Stimulated activated CD4-positive, alpha-beta T cell treated with anti-CD3 and anti-CD28 coated beads, TNF-alpha, amount 100 ng/mL, for 1 hour (primary cell): ENCODE measurements around the gene SRGAP2.
"Not testable (repeated sequence)": the region's sequence is repeated elsewhere in the genome, so short reads cannot be mapped to it uniquely, and the experiment has no call there.

Experiments used
- DNase-seq, 3 donors: peaks; one replicate each; pipeline ENCODE4 v3.0.0-alpha.2; 2020; ENCODE audit warnings: low read depth in 3 of 3, low spot score in 1 of 3

Gene SRGAP2

GRCh38 chr1:206205569-206205968, 2.2 kb downstream of the SRGAP2 start:
- not testable (repeated sequence) for DNase-seq

DNA sequence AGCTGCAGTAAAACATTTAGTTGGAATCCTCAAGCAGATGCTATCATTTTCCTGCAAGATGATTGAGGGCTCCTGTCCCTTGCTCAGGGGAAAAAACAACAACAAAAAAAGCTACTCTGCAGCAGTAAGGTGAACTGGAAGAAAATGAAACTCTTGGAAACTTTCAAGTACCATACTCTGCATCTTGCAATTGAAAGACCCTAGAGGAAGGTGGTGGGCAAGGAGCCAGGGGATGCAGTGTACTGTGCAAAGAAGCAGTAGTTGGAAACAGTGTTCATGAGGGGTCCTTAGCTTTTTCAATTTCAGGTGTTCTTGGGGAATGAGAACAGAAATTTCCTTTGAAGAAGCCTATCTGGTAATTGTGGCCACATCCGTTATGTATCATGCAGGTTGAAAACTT, 7.5 kb downstream of the SRGAP2 start:
- not testable (repeated sequence) for DNase-seq

DNA sequence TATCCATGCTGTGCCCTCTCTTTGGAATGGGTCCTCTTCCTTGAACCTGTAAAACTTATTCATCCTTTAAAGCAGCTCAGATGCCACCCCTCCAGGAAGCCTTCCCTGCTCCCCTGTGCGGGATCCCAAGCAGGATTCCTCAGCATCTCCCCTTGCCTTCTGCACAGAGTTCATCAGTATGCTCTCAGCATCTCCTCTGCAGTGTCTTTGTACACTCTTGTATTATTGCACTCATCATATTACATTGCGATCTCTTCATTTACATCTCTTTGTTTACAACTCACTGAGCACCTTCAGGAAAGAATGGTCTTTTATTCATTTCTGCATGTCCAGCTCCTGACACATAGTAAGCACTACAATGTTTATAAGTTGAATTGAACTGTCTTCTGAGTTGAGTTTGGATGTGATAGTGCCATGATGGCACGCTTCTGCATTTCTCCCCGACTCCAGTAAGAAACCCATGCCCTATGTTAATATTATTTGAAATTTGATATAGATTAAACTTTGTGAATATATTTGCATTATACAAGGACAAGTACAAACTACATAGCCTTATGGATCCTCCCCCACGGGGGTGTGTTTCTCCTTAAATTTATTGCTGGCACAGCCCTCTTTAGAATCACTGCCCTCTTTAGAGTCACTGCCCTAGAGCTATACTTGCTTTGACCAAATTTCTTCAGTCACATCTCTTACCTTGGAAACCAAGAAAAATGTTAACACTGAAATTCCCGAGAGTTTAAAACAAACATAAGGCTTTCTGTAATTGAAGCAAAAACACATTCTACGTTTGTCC, 12.5 kb downstream of the SRGAP2 start:
- not testable (repeated sequence) for DNase-seq

- not testable (repeated sequence) for DNase-seq
Observed at GRCh38 chr1:206218285-206218684, 14.9 kb downstream of the SRGAP2 start.

GRCh38 chr1:206218765-206219164, 15.4 kb downstream of the SRGAP2 start:
- not testable (repeated sequence) for DNase-seq

DNA sequence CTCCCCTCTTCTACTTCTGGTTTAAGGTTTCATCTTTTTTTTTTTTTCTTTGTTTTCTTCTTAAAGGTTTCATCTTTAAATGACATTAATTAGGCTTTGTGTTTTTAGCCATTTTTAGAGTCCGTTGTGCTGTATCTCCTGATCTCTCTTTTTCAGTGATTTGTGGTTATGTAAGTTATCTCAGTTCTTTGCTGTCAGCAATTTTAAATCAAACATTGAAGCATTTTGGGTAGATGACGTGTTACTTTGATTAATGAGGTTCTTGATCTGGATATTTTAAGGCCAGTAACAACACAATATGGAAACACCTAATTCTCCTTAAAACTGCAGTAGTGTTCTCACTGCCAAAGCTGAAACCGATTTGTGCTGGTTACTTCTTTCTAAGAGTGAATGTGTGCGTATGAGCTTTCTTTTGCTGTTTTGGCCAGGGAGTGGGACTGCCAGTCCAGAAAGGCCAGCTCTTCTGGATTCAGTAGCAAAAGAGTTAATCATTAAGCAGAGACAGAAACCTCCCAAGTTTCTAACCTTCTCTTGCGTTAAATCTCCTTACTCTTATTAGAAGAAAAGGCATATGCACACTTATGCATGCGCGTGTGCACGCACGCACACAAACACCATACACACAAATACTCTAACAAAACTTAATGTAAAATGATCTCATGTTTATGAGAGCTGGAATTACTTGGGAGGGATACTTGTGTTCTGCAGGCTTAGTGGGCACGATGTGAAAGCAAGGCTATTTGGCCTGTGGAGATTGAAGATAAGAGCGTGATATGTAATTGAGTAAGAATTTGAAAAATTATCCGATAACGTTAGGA, 16.4 kb downstream of the SRGAP2 start:
- not testable (repeated sequence) for DNase-seq

- not testable (repeated sequence) for DNase-seq
Observed at GRCh38 chr1:206220332-206221000, 17.1 kb downstream of the SRGAP2 start.

DNA sequence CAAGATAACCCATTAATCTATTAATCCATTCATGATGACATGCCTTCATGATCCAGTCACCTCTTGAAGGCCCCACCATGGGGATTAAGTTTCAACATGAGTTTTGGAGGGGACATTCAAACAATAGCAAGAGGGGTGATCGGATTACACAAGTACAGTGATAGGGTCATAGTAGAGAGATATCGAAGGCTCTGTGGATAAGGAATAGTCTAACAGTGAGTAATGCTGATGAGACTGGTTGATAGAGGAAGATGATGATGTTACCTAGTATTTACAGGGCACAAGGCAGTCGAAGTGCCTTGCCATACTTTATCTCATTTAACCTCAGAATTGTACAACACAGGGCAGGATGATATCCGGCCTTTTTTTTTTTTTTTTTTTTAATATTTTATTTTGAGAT, 18.2 kb downstream of the SRGAP2 start:
- not testable (repeated sequence) for DNase-seq

DNA sequence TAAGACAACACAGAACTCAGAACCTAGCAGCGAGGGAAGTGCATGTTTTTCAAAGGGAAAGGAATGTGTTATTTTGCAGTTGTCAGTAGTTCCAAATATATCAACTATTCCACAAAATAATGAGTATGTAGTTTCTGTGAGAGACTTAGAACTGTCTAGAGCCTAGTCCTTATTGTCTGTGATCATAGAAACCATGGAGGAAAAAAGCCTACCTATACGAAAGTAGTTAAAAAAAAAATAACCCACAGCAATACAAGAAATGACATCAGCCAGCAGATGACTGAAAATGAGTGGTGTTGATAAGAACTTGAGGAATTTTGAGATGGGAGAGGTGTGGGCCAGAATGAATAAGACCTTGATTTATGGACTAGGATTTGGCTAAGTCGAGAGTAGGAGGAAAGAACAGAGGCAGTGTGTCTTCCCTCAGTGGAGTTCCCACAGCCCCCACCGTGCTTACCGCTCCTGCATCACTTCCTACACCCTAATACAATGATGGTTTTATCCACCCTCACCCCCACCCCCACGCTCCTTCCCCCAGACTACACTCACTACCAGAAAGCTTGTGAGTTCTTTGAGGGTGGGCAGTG, 20.9 kb downstream of the SRGAP2 start:
- DNase-seq, result not testable (repeated sequence)

DNA sequence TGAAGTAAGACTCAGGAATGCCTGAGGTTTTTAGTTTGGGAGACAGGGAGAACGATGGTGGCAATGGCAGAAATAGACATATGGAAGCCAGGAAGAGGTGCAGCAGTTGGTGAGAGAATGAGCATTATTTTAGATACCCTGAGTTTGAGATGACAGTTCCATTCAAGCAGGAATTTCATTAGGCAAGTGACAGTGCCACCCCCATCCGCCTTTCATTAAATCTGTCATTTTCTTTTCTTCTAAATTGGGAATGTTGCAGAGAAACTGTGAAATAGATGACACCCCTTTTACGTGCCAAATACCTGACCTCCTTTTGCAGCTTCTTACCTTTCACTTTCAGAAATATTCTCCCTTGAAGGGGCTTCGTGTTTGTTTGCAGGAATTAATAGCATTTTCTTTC, 22.0 kb downstream of the SRGAP2 start:
- not testable (repeated sequence) for DNase-seq

- DNase-seq, result not testable (repeated sequence)
Observed at GRCh38 chr1:206226886-206227285, 23.5 kb downstream of the SRGAP2 start.

- DNase-seq, result not testable (repeated sequence)
Observed at GRCh38 chr1:206229286-206229685, 25.9 kb downstream of the SRGAP2 start.

GRCh38 chr1:206231989-206232388, 28.6 kb downstream of the SRGAP2 start:
- DNase-seq, result not testable (repeated sequence)

GRCh38 chr1:206232970-206233645, 29.8 kb downstream of the SRGAP2 start:
- DNase-seq, result not testable (repeated sequence)

DNA sequence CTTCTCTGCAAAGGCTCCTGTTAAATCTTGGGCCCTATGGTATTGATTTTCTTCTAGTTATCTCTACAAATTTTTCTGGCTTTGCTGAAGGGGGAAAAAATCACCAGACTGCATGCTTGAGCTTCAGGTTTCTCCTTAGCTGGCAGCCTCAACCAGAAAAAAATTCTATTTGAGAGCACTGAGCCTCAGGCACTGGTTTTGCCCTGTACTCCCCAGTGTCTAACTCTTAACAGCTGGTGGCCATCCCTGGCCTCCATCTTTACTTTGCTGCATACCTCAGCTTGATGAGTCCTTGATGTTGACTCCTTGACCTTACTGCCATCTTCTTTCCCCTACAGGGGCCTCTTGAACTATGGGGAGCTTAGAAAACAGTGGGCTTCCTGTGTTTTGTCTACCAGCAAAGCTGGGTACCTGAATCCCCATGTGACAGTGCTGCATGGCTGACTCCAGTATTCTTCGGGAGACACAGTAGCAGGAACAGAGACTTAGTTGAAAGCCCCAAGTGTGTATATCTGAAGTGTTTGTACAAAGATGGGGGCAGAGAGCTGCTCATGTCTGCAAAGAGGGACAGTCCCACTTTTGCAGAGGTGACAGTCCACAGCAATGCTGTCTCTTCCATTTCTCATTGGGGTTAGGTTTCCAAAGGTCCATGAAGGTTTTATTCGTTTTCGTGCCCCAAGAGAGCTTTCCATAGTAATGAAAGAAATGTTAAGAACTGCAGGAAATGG, 31.0 kb downstream of the SRGAP2 start:
- not testable (repeated sequence) for DNase-seq

- DNase-seq, result not testable (repeated sequence)
Observed at GRCh38 chr1:206235190-206235589, 31.8 kb downstream of the SRGAP2 start.

DNA sequence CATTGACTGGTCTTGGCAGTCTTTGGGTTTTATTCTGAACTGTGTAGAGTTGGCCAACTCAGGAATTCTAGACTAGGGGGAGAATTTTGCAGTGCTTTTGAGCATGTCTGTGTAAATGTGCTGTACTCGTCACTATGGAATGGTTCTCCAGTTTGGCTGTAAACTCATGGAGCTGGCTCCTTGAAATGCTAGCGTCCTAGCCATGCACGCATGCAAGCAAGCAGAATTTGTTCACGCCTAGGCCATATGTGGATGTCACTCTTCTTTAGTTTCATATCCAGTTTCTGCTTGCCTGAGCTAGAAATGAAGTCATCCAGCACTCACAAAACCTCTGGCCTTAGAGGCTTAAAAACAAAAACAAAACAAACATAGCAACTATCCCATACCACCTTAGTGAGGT, 36.9 kb downstream of the SRGAP2 start:
- DNase-seq, result not testable (repeated sequence)

DNA sequence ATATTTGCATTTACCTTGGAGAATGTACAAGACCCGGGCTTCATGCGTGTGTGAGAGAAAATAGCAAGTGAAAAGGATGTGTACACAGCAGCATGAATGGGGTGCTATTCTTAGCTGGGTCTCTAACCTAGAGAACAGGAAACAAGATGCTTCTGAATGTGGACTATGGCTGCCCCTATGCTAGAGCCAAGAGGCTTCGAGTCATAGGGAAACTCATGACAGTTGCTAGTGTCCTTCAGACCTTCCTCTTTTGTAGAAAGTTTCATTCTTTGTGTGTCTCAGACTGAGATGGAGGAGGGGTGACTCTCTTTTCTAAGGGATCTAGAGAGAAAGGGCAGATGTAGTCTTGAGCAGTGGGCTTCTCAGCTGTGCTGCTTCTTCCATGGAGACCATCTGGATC, 40.0 kb downstream of the SRGAP2 start:
- DNase-seq, result not testable (repeated sequence)

DNA sequence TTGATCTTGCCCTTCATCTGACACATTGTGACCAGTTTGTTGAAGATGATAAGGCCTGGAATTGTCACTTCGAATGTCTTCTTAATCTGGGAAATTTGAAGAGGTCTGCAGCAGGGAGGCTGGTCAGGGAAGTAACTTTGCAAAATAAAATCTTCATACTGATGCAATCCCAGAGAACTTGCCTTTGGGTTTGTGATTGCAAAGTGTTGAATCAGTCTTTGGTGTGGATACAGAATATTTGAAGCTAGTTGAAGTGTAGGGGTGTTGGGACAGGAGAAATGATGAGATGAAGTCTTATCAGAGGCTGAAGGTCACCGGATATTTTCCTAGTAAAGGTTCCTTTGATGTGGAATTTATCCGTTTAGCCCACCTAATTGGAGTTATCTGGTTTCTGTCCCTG, 42.1 kb downstream of the SRGAP2 start:
- not testable (repeated sequence) for DNase-seq
